HepG2 (cell line): ENCODE data around the gene LHPP. TPM values are rescaled to one million over a fixed set of nuclear protein-coding genes. Genes with fewer than 3 reads are reported as not detected.

Source experiments
- BRD4 ChIP-seq: sonication (generic); formaldehyde crosslinking; IDR thresholded peaks from 2 replicates; pipeline ENCODE4 v1.4.0; 2020; ENCODE audit warnings: missing genetic modification reagents
- GABPA ChIP-seq, 2 experiments: IDR thresholded peaks; 2 replicates each; pipeline ENCODE4 v1.6.1; 2011 to 2016; ENCODE audit warnings: low read depth in 2 of 2, low read length in 1 of 2, missing biosample characterization in 1 of 2, missing genetic modification characterization in 1 of 2
- HMGXB3 ChIP-seq: sonication (generic); formaldehyde crosslinking; IDR thresholded peaks from 2 replicates; pipeline ENCODE4 v1.4.0; 2020; ENCODE audit warnings: missing genetic modification reagents, borderline replicate concordance
- MAFF ChIP-seq: IDR thresholded peaks from 2 replicates; pipeline ENCODE4 v1.6.1; 2011; ENCODE audit warnings: low read depth, low read length, improper control_type of control experiment
- NCOA2 ChIP-seq: sonication (generic); formaldehyde crosslinking; IDR thresholded peaks from 2 replicates; pipeline ENCODE4 v1.8.0; 2022; ENCODE audit warnings: inconsistent platforms
- PHF21A ChIP-seq: sonication (generic); formaldehyde crosslinking; IDR thresholded peaks from 2 replicates; pipeline ENCODE4 v1.5.0; 2020; ENCODE audit warnings: mild to moderate bottlenecking, missing genetic modification reagents
- SMAD1 ChIP-seq: sonication (generic); formaldehyde crosslinking; IDR thresholded peaks from 2 replicates; pipeline ENCODE4 v1.4.0; 2020; ENCODE audit warnings: missing genetic modification reagents, low read depth, mild to moderate bottlenecking, borderline replicate concordance
- SNAPC5 ChIP-seq: sonication (generic); formaldehyde crosslinking; IDR thresholded peaks from 2 replicates; pipeline ENCODE4 v1.8.1; 2023; ENCODE audit warnings: mild to moderate bottlenecking, missing genetic modification reagents, borderline replicate concordance
- SRSF9 ChIP-seq: fragments of 200-400 bp; formaldehyde crosslinking; IDR thresholded peaks from 2 replicates; pipeline ENCODE4 v1.6.1; 2018; ENCODE audit warnings: borderline replicate concordance, mild to moderate bottlenecking, low read depth, low read length; ENCODE audit not compliant: insufficient read depth, poor library complexity, severe bottlenecking
- U2AF2 ChIP-seq: fragments of 200-400 bp; formaldehyde crosslinking; IDR thresholded peaks from 2 replicates; pipeline ENCODE4 v1.6.1; 2017; ENCODE audit warnings: low read depth, mild to moderate bottlenecking, low read length
- ZIK1 ChIP-seq: sonication (generic); formaldehyde crosslinking; IDR thresholded peaks from 2 replicates; pipeline ENCODE4 v1.5.0; 2020; ENCODE audit warnings: mild to moderate bottlenecking, low read depth, missing genetic modification reagents, borderline replicate concordance
- ZNF446 ChIP-seq: sonication (generic); formaldehyde crosslinking; IDR thresholded peaks from 2 replicates; pipeline ENCODE4 v1.5.0; 2020; ENCODE audit warnings: mild to moderate bottlenecking, missing genetic modification reagents
- ZNF589 ChIP-seq: sonication (generic); formaldehyde crosslinking; conservative IDR thresholded peaks from 2 replicates; pipeline ENCODE4 v1.8.0; 2022; ENCODE audit warnings: mild to moderate bottlenecking, moderate library complexity, missing genetic modification reagents
- ZNF687 ChIP-seq: sonication (generic); formaldehyde crosslinking; IDR thresholded peaks from 2 replicates; pipeline ENCODE4 v1.5.1; 2020; ENCODE audit warnings: mild to moderate bottlenecking, missing genetic modification reagents, moderate library complexity
- ZNF776 ChIP-seq: sonication (generic); formaldehyde crosslinking; IDR thresholded peaks from 2 replicates; pipeline ENCODE4 v1.4.0; 2020; ENCODE audit warnings: mild to moderate bottlenecking, missing genetic modification reagents
- ZNF850 ChIP-seq: sonication (generic); formaldehyde crosslinking; conservative IDR thresholded peaks from 2 replicates; pipeline ENCODE4 v1.9.0; 2021; ENCODE audit warnings: mild to moderate bottlenecking, missing genetic modification reagents
- polyA plus RNA-seq, 8 experiments: library from polyadenylated mRNA; depleted of rRNA in 3 of 8; stranded (reverse) in 7 of 8; unstranded in 1 of 8; fragments of >200 nt; fragmentation: Illumina TruSeq in 4 of 8; extraction: Trizol in 4 of 8; gene quantifications; 2 replicates each; pipeline versions ENCODE4 v1.2.1 to v1.2.3, GENCODE V29; 2011 to 2016; ENCODE audit warnings: low read depth in 4 of 8, missing spikeins in 1 of 8, mixed read lengths in 1 of 8; ENCODE audit not compliant: insufficient read depth in 1 of 8
- total RNA-seq, 5 experiments: library from RNA; depleted of rRNA; stranded (reverse); fragments of >200 nt; fragmentation: Illumina TruSeq; extraction: Trizol; gene quantifications; 2 replicates each; pipeline ENCODE4 v1.2.3, GENCODE V29; 2016; ENCODE audit warnings: low read depth in 1 of 5
- TF ChIP-seq, protein P1 (sequence below): sonication (generic); formaldehyde crosslinking; IDR thresholded peaks from 2 replicates; pipeline ENCODE4 v1.4.0; 2020; ENCODE audit warnings: missing genetic modification reagents, borderline replicate concordance

Gene LHPP
- total and polyA plus RNA-seq, 2 of the 13 experiments (the other 11 are each of a cell fraction or from before 2014, with no cell fraction given), result 5.2 to 13.1 TPM

DNA sequence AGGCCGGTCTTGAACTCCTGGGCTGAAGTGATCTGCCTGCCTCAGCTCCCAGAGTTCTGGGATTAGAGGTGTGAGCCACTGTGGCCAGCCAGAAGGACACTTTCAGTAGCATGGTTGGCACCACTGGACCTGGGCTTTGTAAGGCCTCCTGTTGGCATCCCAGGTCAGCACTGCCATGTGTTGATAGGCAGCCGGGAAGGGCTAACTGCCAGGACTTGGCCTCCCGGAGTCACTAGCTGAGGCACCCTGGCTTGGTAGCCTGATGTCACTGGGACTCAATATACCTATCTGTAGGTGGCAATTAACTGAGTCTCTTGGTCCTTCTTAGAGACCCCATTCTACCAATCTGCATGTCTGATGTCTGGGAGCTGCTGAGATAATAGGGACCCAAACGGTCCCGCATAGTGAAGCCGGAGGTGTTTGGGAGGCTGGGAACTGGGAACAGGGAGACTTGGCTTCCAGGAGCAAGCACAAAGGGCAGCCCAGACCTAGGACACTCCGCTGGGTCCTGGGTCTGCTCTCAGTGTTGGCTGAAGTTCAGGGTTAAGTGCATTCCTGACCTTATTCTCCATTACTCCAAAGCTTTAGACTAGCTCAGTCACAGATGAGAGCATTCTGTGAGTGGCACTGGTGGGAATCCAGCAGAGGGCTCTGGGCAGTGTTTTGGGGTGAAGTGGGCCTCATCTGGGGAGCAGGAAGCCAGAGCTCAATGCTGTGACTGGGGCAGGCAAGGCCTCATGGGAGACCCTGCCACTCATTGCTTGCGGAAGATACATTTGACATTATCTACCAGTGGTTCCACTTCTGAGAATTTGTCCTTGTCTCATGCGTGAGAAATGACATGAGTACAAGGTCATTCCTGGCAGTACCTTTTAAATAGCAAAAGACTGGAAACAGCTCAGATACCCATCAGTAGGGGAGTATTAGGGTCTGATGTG is 2.7 kb downstream of the LHPP start (continued):
- TF ChIP-seq HMGXB3 (CRISPR knock-in tag) (no peak), ZNF446 (CRISPR knock-in tag) (no peak), U2AF2 (no peak), ZNF589 (no peak), SRSF9 (no peak), ZIK1 (CRISPR knock-in tag) (no peak), MAFF (no peak), GABPA (IDR thresholded peaks at IDR 0.05; ENCODE audit: low read depth, low read length) (no peak), GABPA (CRISPR knock-in tag; IDR thresholded peaks at IDR 0.05; ENCODE audit: low read depth) (no peak), ZNF687 (peak; percentile 28; the same call in 1 of the 2 replicates), SMAD1 (CRISPR knock-in tag) (no peak), ZNF776 (CRISPR knock-in tag) (no peak), PHF21A (CRISPR knock-in tag) (no peak), NCOA2 (CRISPR knock-in tag) (no peak), ZNF850 (CRISPR knock-in tag) (no peak), SNAPC5 (CRISPR knock-in tag) (no peak), BRD4 (no peak)
- TF ChIP-seq, protein P1, sequence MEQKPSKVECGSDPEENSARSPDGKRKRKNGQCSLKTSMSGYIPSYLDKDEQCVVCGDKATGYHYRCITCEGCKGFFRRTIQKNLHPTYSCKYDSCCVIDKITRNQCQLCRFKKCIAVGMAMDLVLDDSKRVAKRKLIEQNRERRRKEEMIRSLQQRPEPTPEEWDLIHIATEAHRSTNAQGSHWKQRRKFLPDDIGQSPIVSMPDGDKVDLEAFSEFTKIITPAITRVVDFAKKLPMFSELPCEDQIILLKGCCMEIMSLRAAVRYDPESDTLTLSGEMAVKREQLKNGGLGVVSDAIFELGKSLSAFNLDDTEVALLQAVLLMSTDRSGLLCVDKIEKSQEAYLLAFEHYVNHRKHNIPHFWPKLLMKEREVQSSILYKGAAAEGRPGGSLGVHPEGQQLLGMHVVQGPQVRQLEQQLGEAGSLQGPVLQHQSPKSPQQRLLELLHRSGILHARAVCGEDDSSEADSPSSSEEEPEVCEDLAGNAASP (CRISPR knock-in tag), result no peak
